RWPE2 (cell line): ENCODE measurements around the gene SELENOI.

Source experiments
- ATAC-seq: fragments of 200-7000 bp; cut with Tn5 transposase; 3 replicates; pipeline ENCODE4 v1.9.1; 2021; ENCODE audit warnings: low read depth
- DNase-seq: peaks from one replicate; pipeline ENCODE4 v3.0.0-alpha.2; 2020; ENCODE audit warnings: low spot score
- H3K27ac ChIP-seq: fragments of 450-650 bp; 2 replicates; pipeline ENCODE4 v1.5.1; 2017; ENCODE audit warnings: mild to moderate bottlenecking; ENCODE audit not compliant: poor library complexity, severe bottlenecking
- H3K27me3 ChIP-seq: fragments of 250-450 bp; sonication (Bioruptor Pico); 2 replicates; pipeline ENCODE4 v1.5.1; 2021; ENCODE audit warnings: mild to moderate bottlenecking, moderate library complexity; ENCODE audit not compliant: insufficient read depth, poor library complexity, severe bottlenecking
- H3K36me3 ChIP-seq: fragments of 250-450 bp; sonication (Bioruptor Pico); 2 replicates; pipeline ENCODE4 v1.5.1; 2020; ENCODE audit warnings: low read depth, mild to moderate bottlenecking, moderate library complexity
- H3K4me1 ChIP-seq: fragments of 250-450 bp; sonication (Bioruptor Pico); 2 replicates; pipeline ENCODE4 v1.5.1; 2021; ENCODE audit warnings: mild to moderate bottlenecking, moderate library complexity; ENCODE audit not compliant: insufficient read depth, poor library complexity, severe bottlenecking
- H3K4me3 ChIP-seq: fragments of 250-450 bp; sonication (Bioruptor Pico); 2 replicates; pipeline ENCODE4 v1.5.1; 2021; ENCODE audit warnings: mild to moderate bottlenecking, moderate library complexity; ENCODE audit not compliant: severe bottlenecking
- H3K9me3 ChIP-seq: fragments of 250-450 bp; sonication (Bioruptor Pico); 2 replicates; pipeline ENCODE4 v1.5.1; 2021; ENCODE audit warnings: mild to moderate bottlenecking, moderate library complexity; ENCODE audit not compliant: severe bottlenecking
- TF ChIP-seq, protein P1 (sequence below): fragments of 450-650 bp; IDR thresholded peaks from one replicate; pipeline ENCODE4 v1.5.1; 2017; ENCODE audit warnings: mild to moderate bottlenecking, moderate library complexity; ENCODE audit not compliant: poor library complexity, severe bottlenecking

SELENOI gene, protein sequence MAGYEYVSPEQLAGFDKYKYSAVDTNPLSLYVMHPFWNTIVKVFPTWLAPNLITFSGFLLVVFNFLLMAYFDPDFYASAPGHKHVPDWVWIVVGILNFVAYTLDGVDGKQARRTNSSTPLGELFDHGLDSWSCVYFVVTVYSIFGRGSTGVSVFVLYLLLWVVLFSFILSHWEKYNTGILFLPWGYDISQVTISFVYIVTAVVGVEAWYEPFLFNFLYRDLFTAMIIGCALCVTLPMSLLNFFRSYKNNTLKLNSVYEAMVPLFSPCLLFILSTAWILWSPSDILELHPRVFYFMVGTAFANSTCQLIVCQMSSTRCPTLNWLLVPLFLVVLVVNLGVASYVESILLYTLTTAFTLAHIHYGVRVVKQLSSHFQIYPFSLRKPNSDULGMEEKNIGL

GRCh38 chr2:26345545-26346453, at the start of gene SELENOI:
Gene SELENOI, plus strand, starts transcription at chr2:26346143. Its CDS starts 90 bp downstream, at chr2:26346233.
- TF ChIP-seq, protein P1, sequence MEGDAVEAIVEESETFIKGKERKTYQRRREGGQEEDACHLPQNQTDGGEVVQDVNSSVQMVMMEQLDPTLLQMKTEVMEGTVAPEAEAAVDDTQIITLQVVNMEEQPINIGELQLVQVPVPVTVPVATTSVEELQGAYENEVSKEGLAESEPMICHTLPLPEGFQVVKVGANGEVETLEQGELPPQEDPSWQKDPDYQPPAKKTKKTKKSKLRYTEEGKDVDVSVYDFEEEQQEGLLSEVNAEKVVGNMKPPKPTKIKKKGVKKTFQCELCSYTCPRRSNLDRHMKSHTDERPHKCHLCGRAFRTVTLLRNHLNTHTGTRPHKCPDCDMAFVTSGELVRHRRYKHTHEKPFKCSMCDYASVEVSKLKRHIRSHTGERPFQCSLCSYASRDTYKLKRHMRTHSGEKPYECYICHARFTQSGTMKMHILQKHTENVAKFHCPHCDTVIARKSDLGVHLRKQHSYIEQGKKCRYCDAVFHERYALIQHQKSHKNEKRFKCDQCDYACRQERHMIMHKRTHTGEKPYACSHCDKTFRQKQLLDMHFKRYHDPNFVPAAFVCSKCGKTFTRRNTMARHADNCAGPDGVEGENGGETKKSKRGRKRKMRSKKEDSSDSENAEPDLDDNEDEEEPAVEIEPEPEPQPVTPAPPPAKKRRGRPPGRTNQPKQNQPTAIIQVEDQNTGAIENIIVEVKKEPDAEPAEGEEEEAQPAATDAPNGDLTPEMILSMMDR = no peak
- peak within 1 kb of the TSS; percentile 76 for H3K27ac ChIP-seq
- DNase-seq (peak; percentile 96), ATAC-seq (peak; percentile 91)
- H3K9me3 ChIP-seq = no peaks in the 10 kb centered on the region
- no peaks in the 10 kb centered on the region for H3K27me3 ChIP-seq
- peaks cover 20% of the 10 kb centered on the region for H3K4me1 ChIP-seq
- peaks cover 10% of the 10 kb centered on the region; the same call in 1 of the 2 replicates for H3K36me3 ChIP-seq
- peak within 1 kb of the TSS; percentile 68 for H3K4me3 ChIP-seq

DNA sequence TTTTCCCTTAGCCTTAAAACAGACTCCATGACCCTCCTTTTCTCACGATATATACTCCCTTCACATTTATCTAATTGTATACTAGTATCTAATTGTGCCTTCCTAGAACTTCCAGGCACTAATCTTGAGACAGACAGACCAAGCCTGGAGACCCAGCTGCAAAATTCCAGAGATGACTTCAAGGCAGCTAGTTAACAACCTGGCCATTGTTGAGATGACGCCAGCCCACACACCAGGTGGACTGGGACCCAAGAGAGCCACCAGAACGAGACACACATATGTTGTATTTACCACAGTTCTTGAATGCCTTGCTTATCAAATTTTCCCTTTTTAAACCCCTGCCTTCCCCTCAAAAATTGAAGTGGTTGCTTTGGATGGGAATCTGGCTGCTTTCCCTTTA, 48.9 kb upstream of the SELENOI start:
- ATAC-seq (no peak), DNase-seq (no peak)
- Histone ChIP-seq H3K27me3 (no peaks in the 10 kb centered on the region), H3K4me3 (no peak overlapping the region), H3K4me1 (peaks cover 25% of the 10 kb centered on the region), H3K9me3 (no peaks in the 10 kb centered on the region), H3K36me3 (no peaks in the 10 kb centered on the region), H3K27ac (no peak overlapping the region)
- TF ChIP-seq, protein P1 = no peak

DNA sequence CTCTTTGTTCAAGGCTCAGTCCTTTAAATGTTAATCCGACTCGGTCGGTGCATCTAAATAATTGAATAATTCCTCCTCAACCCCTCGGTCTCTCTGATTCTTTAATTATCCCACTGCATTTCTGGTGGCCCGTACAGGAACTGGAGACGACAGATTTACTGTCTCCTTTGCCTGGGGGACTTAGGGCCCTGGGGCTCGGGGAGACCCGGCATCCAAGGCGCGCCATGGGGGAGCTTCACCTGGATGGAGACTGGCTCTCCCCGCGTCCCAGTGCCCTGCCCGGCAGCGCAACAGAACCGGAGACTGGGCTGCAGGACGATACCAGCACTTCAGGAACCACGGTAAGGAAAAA, 47.7 kb upstream of the SELENOI start:
- no peaks in the 10 kb centered on the region for H3K9me3 ChIP-seq
- TF ChIP-seq, protein P1 = no peak
- DNase-seq (no peak), ATAC-seq (no peak)
- H3K27ac ChIP-seq = peak overlapping the region; percentile 86
- no peaks in the 10 kb centered on the region for H3K36me3 ChIP-seq
- peak overlapping the region; percentile 18 for H3K4me3 ChIP-seq
- H3K4me1 ChIP-seq = peaks cover 27% of the 10 kb centered on the region
- H3K27me3 ChIP-seq = no peaks in the 10 kb centered on the region

GRCh38 chr2:26298638-26299393, 47.1 kb upstream of the SELENOI start:
- peak; percentile 49 for ATAC-seq
- no peak for DNase-seq
- Histone ChIP-seq H3K9me3 (no peaks in the 10 kb centered on the region), H3K27me3 (no peaks in the 10 kb centered on the region), H3K36me3 (no peaks in the 10 kb centered on the region), H3K27ac (peak overlapping the region; percentile 86), H3K4me3 (peak overlapping the region; percentile 18), H3K4me1 (peaks cover 29% of the 10 kb centered on the region)
- TF ChIP-seq, protein P1 = no peak
